GM18517 (cell line): ENCODE results near the gene AHI1.

Experiments used
- ATAC-seq: cut with Tn5 transposase; IDR thresholded peaks from one replicate; pipeline ENCODE4 v1.9.1; 2021; ENCODE audit warnings: mild to moderate bottlenecking, moderate library complexity; ENCODE audit not compliant: unreplicated experiment

AHI1 gene

GRCh38 chr6:135243871-135244796 lies 253.4 kb downstream of the AHI1 start:
- no peak for ATAC-seq

GRCh38 chr6:135240711-135241110 lies 256.8 kb downstream of the AHI1 start:
- no peak for ATAC-seq

- no peak for ATAC-seq
These were observed 260.8 kb downstream of the AHI1 start for GRCh38 chr6:135236732-135237131.

GRCh38 chr6:135236319-135236718 lies 261.2 kb downstream of the AHI1 start:
- no peak for ATAC-seq

GRCh38 chr6:135235716-135236115 lies 261.8 kb downstream of the AHI1 start:
- no peak for ATAC-seq

GRCh38 chr6:135234492-135234780 lies 263.1 kb downstream of the AHI1 start:
- ATAC-seq, result no peak

- peak; percentile 51 for ATAC-seq
These were observed 263.7 kb downstream of the AHI1 start for GRCh38 chr6:135233686-135234491.
